Endometrium (tissue), 2 donors: ENCODE data around the gene GPX2.

Experiments
- FAIRE-seq: peaks from 2 replicates; lab custom pipeline; 2012; peaks lifted over from hg19 to GRCh38; lab: Jason Lieb, UNC
- donor health status: control.
- donor health status: control.

GPX2 gene

GRCh38 chr14:64942531-64943111, at the start of gene GPX2:
TSS of gene GPX2 (minus strand) at chr14:64942745. CDS start at chr14:64942726, 19 bp downstream.
- no peak for FAIRE-seq

DNA sequence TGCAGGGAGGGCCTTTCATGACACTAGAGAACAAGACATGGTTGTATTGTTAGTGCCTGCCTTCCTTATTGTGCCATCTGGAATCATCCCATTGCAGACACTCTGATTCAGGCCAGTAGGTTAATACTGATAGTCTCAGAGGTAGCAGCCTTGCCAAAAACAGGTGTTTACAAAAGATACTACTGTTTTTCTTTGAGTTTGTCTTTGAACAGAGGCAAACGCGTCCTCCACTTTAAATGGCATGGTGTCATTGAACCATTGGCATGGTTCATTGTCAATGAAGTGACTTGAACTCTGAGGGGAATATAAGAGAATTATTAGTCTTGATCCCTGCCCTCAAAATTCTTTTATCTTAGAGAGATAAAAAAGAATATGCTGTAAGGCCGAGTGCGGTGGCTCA, 48.4 kb upstream of the GPX2 start:
- FAIRE-seq, result no peak

DNA sequence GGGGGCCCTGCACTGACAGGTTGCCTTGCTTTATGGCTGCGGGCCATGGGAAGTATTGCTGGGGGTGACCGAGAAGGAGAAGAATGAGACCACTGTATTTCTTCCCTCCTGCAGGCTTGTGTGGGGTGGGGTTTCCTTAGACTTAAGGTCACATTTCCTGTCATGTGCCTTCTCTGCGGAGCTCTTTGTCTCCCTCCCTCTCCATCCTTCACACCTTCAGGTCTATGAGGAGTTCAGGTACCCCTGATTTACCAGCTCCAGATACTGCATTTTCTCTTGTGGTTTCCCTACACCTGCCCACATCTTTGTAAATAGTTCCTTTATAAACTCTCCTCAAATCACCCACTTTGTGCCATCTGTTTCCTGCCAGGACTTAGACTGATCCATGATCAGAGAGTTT, 47.8 kb upstream of the GPX2 start:
- FAIRE-seq, result no peak

- no peak for FAIRE-seq
These were observed 44.9 kb upstream of the GPX2 start for GRCh38 chr14:64987438-64987767.

- FAIRE-seq, result peak; percentile 80
These were observed 44.3 kb upstream of the GPX2 start, which contains the start of gene FNTB for GRCh38 chr14:64986648-64987437. TSS of gene FNTB (plus strand) at chr14:64986895. CDS start at chr14:64986954, 59 bp downstream.

- FAIRE-seq, result peak; percentile 72
These were observed 41.1 kb upstream of the GPX2 start for GRCh38 chr14:64983439-64984310.

GRCh38 chr14:64979336-64980074, 37.0 kb upstream of the GPX2 start:
- no peak for FAIRE-seq

DNA sequence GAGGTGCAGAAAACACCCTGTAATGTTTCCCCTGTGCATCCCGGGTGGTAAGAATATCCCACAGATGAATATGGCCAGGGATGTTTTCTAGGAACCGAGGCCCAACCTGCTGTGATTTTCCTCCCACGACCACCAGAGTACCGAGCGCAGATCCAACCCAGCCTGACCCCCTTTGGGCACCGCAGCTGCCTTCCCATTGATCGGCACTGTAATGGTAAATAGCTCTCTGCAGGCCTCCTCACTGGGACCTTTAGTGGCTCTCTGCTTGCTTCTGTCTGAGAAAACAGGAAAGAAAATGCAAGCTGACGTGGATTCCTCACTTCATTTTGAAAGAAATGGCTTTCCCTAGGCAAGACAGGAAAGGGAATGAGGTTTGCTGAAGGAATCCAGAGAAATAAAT, 32.0 kb upstream of the GPX2 start:
- FAIRE-seq, result no peak

GRCh38 chr14:64973826-64974225, 31.3 kb upstream of the GPX2 start:
- FAIRE-seq, result no peak

DNA sequence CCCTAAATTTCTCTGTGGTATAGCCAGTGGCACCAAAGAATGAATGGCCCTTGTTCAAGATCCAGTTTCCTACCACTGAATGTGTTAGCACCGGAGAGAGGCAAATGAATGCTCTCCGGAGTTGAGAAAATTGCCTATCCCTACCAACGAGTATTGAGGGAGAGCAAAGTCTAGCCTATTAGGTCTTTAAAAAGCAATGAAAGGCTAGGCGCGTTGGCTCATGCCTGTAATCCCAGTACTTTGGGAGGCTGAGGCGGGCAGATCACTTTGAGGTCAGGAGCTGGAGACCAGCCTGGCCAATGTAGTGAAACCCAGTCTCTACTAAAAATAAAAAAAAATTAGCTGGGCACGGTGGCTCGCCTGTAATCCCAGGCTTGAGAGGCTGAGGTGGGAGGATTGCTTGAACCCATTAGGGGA, 30.5 kb upstream of the GPX2 start:
- FAIRE-seq, result no peak

DNA sequence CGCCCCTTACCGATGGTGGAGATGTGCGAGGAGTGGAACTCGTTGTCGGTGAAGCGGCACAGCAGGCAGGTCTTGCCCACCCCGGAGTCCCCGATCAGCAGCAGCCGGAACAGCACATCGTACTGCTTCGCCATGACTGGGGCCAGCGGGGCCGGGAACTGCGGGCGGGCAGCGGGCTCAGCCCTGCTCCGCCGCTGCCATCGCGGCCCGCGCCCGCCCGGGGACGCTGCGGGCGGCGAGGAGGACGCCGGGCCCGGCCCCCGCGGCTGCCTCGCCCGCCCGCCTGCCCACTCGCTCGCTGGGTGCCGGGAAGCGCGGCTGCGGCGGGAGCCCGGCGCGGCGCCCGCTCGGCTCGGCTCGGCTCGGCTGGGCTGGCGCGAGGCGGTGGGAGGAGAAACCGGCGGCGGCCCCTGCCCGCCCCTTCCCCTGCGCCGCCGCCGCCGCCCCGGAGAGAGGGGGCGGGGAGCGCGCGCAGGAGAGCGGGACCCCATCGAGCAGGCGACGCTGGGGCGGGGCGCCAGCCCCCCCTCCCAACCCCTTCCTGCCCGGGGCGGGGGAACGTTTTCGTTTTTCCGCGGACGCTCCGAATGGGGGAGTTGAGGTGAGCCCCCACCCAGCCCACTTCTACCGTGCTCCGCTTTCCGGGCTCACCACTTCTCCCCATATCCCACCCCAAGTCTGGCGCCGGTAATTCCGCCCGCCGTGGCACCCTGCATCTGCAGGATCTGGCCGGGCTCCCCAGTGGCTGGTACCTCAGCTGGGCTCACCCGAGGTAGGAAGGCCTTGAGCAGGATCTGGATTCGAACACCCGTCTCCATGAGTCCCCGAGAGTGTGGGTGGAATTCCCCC, 29.6 kb upstream of the GPX2 start, which contains the start of gene RAB15:
Gene RAB15, minus strand, starts transcription at position 394 of the 849 bp plus-strand sequence. Its CDS starts 260 bp downstream, at position 134.
- FAIRE-seq, result no peak

DNA sequence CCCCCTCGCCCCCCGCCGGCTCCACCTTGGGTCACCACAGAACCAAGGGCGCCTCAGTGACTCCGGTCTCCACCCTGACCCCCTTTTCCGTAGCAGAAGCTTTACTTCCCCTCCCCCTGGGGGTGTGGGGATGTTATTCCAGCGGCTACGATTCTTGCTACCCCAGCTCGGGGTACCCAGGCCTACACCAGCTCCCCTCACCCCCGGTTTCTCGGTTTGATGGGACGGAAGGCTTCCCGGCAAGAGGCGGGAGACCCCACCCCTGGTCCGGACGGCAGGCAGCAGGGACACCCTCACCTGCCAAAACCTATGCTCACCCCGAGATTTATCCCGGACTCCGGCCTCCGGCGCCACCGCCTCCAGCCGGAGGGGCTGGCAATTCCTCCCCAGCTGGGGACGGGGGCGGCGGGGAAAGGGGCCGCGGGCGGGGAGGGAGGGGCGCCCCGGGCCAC, 29.0 kb upstream of the GPX2 start:
- no peak for FAIRE-seq

- FAIRE-seq, result no peak
These were observed 28.4 kb upstream of the GPX2 start for GRCh38 chr14:64970776-64971477.

DNA sequence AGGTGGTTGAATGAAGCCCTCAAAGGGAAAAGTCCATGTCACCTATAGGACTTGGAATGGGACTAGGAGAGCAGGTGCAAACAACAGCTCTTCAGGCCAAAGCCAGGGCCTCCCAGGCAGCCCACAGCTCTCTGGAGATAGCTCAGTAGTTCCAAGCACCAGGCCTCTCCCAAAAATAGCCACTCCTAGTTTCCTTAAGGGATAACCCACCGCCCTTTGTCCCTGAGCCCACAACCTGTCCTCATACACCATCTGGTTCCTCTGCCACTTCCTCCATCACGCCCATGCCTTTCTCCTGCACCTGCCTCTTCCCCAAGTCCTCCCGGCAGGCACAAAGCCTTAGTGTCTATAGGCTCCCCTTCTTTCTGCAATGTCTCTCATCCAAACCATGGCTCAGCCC, 27.5 kb upstream of the GPX2 start:
- no peak for FAIRE-seq

GRCh38 chr14:64968651-64969050, 26.1 kb upstream of the GPX2 start:
- FAIRE-seq, result no peak

DNA sequence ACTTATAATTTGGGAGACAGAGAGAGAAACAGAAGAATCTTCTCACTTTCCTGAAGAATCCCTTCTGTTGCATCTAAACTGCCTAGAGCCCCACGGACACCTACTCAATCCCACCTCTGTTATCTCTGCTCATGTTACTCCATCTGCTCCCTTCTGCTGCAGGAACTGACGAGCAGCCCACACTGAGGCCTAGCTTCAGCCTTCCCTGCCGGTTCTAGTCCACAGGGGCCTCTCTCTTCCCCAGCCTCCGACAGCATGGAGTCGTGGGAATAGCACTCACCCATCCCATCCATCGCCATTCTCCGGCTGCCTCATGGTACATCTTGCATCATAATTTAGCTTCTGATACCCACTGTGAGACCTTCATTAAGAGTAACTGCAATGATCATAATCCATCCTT, 25.6 kb upstream of the GPX2 start:
- FAIRE-seq, result no peak

GRCh38 chr14:64966976-64967375, 24.4 kb upstream of the GPX2 start:
- no peak for FAIRE-seq

DNA sequence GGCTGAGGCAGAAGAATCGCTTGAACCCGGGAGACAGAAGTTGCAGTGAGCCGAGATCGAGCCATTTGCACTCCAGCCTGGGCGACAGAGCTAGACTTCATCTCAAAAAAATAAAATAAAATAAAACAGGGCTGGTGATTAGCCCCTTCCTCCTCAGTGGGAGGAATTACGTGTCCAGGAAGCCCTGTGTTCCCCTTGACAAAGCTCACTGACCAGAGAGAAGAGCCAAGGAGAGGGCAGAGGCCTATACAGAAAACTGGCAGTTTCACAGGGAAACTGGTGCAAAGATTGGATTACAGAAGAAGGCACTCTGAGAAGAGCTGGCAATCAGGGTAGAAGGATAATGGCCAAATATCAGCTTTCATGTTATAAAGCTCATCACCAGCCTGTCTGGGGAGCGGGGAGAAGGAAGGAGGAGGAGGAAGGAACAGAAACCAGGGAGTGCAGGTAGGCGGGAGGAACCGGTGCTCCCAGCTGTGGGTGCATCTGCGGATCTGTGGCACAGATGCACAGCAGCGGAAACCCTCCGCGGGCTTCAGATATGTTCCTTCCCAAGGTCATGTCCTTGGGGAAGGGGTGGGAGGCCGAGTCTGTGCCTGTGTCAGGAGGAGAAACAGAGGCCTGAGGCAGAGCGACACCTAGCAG, 22.9 kb upstream of the GPX2 start:
- FAIRE-seq, result no peak

DNA sequence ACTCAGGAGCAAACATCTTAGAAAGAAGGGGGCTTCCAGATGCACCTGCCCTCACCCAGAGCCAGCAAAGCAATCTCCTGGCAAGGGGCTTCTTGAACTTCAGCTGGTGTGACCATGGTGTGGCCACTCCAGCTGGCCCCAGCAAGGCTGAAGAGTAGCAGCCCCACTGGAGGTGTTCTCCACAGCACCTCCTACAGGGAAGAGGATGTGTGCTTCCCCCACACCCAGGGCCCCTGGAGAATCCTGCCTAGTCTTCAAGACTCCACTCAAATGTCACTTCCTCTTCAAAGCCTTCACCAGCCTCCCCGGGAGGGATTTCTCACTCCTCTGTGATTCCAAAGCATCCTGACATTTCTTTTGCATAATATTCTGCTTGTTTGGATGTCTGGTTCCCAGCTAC, 21.1 kb upstream of the GPX2 start:
- FAIRE-seq, result no peak

DNA sequence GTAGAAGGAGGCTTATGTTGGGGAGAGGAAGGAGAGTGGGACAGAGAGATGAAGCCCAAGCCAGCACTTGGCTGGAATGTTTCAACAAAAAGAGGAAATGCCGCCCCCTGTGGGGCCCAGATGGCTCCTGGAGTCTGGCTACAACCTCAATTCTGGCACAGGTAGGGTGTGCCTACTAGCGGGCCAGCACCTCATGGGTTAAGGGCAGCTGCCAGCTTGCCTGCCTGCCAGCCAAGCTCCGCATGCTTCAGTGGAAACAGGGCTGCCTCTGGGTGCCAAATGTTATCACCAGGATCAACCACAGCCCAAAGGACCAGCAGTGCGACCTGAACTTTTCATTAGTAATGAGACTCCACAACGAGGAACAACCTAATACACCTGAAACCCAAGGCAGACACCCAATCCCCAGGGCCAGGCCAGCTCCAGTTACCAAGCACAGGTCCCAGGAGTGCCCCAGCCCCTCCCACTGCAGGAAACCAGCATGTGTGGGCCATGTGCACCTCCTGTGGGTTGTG, 18.3 kb upstream of the GPX2 start:
- FAIRE-seq, result no peak
